Karpas-422 (cell line): ENCODE results near the gene STEAP4. TPM values are rescaled to one million over a fixed set of nuclear protein-coding genes. Genes with fewer than 3 reads are reported as not detected.

ENCODE experiments used
- DNase-seq: peaks from one replicate; pipeline ENCODE4 v3.0.0-alpha.2; 2015
- H2AFZ ChIP-seq: fragments of 200-600 bp; sonication (generic); 2 replicates; pipeline ENCODE4 v1.6.1; 2014; ENCODE audit warnings: antibody characterized with exemption, low read length, mixed read lengths
- H3K27ac ChIP-seq: fragments of 200-600 bp; sonication (generic); 2 replicates; pipeline ENCODE4 v1.5.1; 2014; ENCODE audit warnings: mild to moderate bottlenecking, low read length, moderate library complexity
- H3K27me3 ChIP-seq: fragments of 200-600 bp; sonication (generic); 2 replicates; pipeline ENCODE4 v1.6.1; 2014; ENCODE audit warnings: low read length, mixed read lengths
- H3K36me3 ChIP-seq: fragments of 200-600 bp; sonication (generic); 2 replicates; pipeline ENCODE4 v1.6.1; 2014; ENCODE audit warnings: low read length, mixed read lengths; ENCODE audit not compliant: insufficient read depth
- H3K4me1 ChIP-seq: fragments of 200-600 bp; sonication (generic); 2 replicates; pipeline ENCODE4 v1.6.1; 2014; ENCODE audit warnings: mild to moderate bottlenecking, low read length, mixed read lengths
- H3K4me2 ChIP-seq: fragments of 200-600 bp; sonication (generic); 2 replicates; pipeline ENCODE4 v1.6.1; 2014; ENCODE audit warnings: low read length, low read depth, mild to moderate bottlenecking; ENCODE audit not compliant: poor library complexity, severe bottlenecking
- H3K4me3 ChIP-seq: fragments of 200-600 bp; sonication (generic); 2 replicates; pipeline ENCODE4 v1.5.1; 2014; ENCODE audit warnings: mild to moderate bottlenecking, antibody characterized with exemption, low read length, mixed read lengths
- H3K79me2 ChIP-seq: fragments of 200-600 bp; sonication (generic); 2 replicates; pipeline ENCODE4 v1.6.1; 2014; ENCODE audit warnings: mild to moderate bottlenecking, low read length, mixed read lengths
- H3K9ac ChIP-seq: fragments of 200-600 bp; sonication (generic); 2 replicates; pipeline ENCODE4 v1.6.0; 2014; ENCODE audit warnings: low read length
- H3K9me2 ChIP-seq: fragments of 200-600 bp; sonication (generic), shearing (Covaris generic); replicated peaks from 2 replicates; pipeline ENCODE4 v1.6.0; 2014; ENCODE audit warnings: mild to moderate bottlenecking, low read length, moderate library complexity; ENCODE audit not compliant: insufficient read depth
- H3K9me3 ChIP-seq: fragments of 300-700, 200-600 bp; sonication (generic); 2 replicates; pipeline ENCODE4 v1.6.1; 2014; ENCODE audit warnings: low read length, mixed read lengths
- H4K20me1 ChIP-seq: fragments of 200-600 bp; sonication (generic); 2 replicates; pipeline ENCODE4 v1.6.1; 2014; ENCODE audit warnings: mild to moderate bottlenecking, antibody characterized with exemption, low read length, low read depth; ENCODE audit not compliant: insufficient read depth
- total RNA-seq: library from RNA; depleted of rRNA; stranded (reverse); fragments of >200 nt; shearing (Covaris generic); gene quantifications from 2 replicates; pipeline ENCODE4 v1.2.3, GENCODE V29; 2014; ENCODE audit warnings: low replicate concordance

The STEAP4 gene
- total RNA-seq, 1 experiment from 2014 or later: not detected

DNA sequence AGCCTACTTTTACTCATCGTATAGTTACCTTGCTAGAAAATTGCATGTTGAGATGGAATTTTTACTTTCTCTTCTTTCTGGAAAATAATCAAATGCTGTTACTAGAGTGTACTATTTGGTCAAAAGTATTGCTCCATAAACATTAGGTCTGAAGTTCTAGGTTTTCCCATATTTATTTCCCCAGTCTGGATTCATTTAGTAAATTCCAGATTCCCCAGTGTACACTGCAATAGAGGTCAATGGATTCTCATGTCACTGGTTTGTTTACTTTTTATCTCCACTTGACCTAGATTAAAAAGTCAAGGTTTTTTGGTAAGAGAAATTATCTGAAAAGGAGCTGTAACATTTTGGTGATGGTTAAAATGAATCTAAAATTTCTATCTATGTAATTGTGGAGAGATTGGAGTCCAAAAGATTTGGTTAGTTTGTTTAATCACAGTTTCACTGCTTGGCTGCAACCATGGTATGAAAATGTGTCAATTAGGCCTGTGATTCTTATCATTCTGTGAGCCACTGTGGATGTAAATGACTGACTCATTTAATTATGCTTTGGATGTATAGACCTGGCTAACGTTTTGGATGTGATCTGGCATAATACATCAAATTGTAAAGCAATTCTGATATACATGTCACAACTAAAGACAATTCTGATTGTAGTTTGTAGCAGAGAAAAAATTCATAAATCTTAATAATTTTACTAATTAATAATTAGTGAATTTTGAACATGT lies 32.7 kb upstream of the STEAP4 start:
- Histone ChIP-seq H4K20me1 (no peaks in the 10 kb centered on the region), H3K9me3 (no peaks in the 10 kb centered on the region), H3K27ac (no peak overlapping the region), H3K4me3 (no peak overlapping the region), H3K79me2 (no peaks in the 10 kb centered on the region), H3K9me2 (no peaks in the 10 kb centered on the region), H3K4me2 (no peak overlapping the region), H3K36me3 (no peaks in the 10 kb centered on the region), H3K27me3 (no peaks in the 10 kb centered on the region), H3K4me1 (no peaks in the 10 kb centered on the region), H2AFZ (no peak overlapping the region), H3K9ac (no peak overlapping the region)
- DNase-seq: no peak

DNA sequence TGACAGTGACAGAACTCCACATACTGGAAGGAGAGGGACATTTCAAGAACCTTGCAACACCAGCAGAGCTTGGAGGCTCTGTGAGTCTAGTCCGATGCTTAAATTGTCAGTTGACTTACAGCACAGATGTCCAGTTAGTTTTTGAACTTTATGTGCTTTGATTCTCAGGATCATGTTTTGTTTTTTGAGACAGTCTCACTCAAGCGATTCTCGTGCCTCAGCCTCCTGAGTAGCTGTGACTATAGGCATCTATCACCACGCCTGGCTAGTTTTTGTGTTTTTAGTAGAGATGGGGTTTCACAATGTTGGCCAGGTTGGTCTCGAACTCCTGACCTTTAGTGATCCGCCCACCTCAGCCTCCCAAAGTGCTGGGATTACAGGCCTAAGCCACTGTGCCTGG lies 31.8 kb upstream of the STEAP4 start:
- H3K9me2 ChIP-seq: no peaks in the 10 kb centered on the region
- no peak for DNase-seq
- no peaks in the 10 kb centered on the region for H4K20me1 ChIP-seq
- H3K4me2 ChIP-seq: no peak overlapping the region
- H3K27ac ChIP-seq: no peak overlapping the region
- no peak overlapping the region for H3K4me3 ChIP-seq
- H3K4me1 ChIP-seq: no peaks in the 10 kb centered on the region
- H3K9me3 ChIP-seq: no peaks in the 10 kb centered on the region
- H3K36me3 ChIP-seq: no peaks in the 10 kb centered on the region
- H2AFZ ChIP-seq: no peak overlapping the region
- no peaks in the 10 kb centered on the region for H3K79me2 ChIP-seq
- H3K27me3 ChIP-seq: no peaks in the 10 kb centered on the region
- H3K9ac ChIP-seq: no peak overlapping the region

DNA sequence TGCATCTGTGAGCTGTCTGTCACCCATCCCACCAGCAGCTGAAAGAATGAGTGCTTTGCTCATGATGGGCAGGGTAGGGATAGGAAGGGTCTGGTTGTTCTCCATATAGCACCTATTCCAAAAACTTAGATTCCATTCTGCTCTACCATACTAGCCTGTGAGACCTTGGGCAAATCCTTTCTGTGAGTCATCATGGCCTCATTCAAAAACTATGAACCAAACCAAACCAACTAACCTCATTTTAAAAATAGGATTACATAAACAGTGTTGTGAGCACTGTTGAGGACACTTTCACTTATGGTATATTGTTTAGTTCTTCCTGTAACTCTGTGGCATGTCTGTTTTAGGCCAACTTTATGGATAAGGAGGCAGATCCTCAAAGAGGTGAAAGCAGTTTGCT lies 30.9 kb upstream of the STEAP4 start:
- no peak overlapping the region for H3K4me3 ChIP-seq
- no peak overlapping the region for H3K9ac ChIP-seq
- H3K79me2 ChIP-seq: no peaks in the 10 kb centered on the region
- no peaks in the 10 kb centered on the region for H4K20me1 ChIP-seq
- H3K4me2 ChIP-seq: no peak overlapping the region
- H3K9me3 ChIP-seq: no peaks in the 10 kb centered on the region
- no peaks in the 10 kb centered on the region for H3K27me3 ChIP-seq
- no peak overlapping the region for H2AFZ ChIP-seq
- DNase-seq: no peak
- no peak overlapping the region for H3K27ac ChIP-seq
- H3K36me3 ChIP-seq: no peaks in the 10 kb centered on the region
- no peaks in the 10 kb centered on the region for H3K9me2 ChIP-seq
- no peaks in the 10 kb centered on the region for H3K4me1 ChIP-seq

GRCh38 chr7:88331322-88331721 lies 24.6 kb upstream of the STEAP4 start:
- Histone ChIP-seq H3K9ac (no peak overlapping the region), H3K4me3 (no peak overlapping the region), H2AFZ (no peak overlapping the region), H3K4me2 (no peak overlapping the region), H3K79me2 (no peaks in the 10 kb centered on the region), H3K9me3 (no peaks in the 10 kb centered on the region), H3K27ac (no peak overlapping the region), H3K27me3 (no peaks in the 10 kb centered on the region), H3K36me3 (no peaks in the 10 kb centered on the region), H4K20me1 (no peaks in the 10 kb centered on the region), H3K4me1 (no peaks in the 10 kb centered on the region), H3K9me2 (no peaks in the 10 kb centered on the region)
- DNase-seq: no peak

- Histone ChIP-seq H3K9me2 (no peaks in the 10 kb centered on the region), H3K36me3 (no peaks in the 10 kb centered on the region), H3K9me3 (no peaks in the 10 kb centered on the region), H3K4me1 (no peaks in the 10 kb centered on the region), H3K4me2 (no peak overlapping the region), H3K9ac (no peak overlapping the region), H3K27ac (no peak overlapping the region), H3K27me3 (no peaks in the 10 kb centered on the region), H4K20me1 (no peaks in the 10 kb centered on the region), H3K4me3 (no peak overlapping the region), H3K79me2 (no peaks in the 10 kb centered on the region), H2AFZ (no peak overlapping the region)
- DNase-seq: no peak
Measured at GRCh38 chr7:88329532-88330463, 23.1 kb upstream of the STEAP4 start.

DNA sequence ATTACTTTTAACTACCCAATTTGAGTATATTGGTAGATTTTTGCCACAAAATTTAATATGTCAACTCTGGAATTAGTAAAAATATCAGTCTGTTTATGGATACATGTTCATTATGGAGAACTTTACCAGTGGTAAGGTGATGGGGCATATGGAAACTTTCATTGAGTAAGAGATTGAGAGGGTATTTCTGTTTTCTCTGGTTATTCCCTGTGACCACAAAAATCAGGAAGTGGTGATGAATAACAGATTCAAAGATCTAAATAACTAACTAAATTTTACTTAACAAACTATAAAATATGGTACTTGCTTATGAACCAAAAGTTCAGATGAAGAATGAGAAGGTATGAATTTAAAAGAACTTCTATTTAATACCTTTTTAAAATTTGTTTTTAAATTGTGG lies 22.1 kb upstream of the STEAP4 start:
- Histone ChIP-seq H3K36me3 (no peaks in the 10 kb centered on the region), H3K9me2 (no peaks in the 10 kb centered on the region), H3K9ac (no peak overlapping the region), H2AFZ (no peak overlapping the region), H4K20me1 (no peaks in the 10 kb centered on the region), H3K79me2 (no peaks in the 10 kb centered on the region), H3K27me3 (no peaks in the 10 kb centered on the region), H3K9me3 (no peaks in the 10 kb centered on the region), H3K4me2 (no peak overlapping the region), H3K27ac (no peak overlapping the region), H3K4me3 (no peak overlapping the region), H3K4me1 (no peaks in the 10 kb centered on the region)
- no peak for DNase-seq

- no peaks in the 10 kb centered on the region for H3K4me1 ChIP-seq
- no peak overlapping the region for H3K9ac ChIP-seq
- H3K9me3 ChIP-seq: no peaks in the 10 kb centered on the region
- H3K4me2 ChIP-seq: no peak overlapping the region
- H3K9me2 ChIP-seq: no peaks in the 10 kb centered on the region
- no peak for DNase-seq
- H4K20me1 ChIP-seq: no peaks in the 10 kb centered on the region
- H3K4me3 ChIP-seq: no peak overlapping the region
- no peak overlapping the region for H3K27ac ChIP-seq
- H3K36me3 ChIP-seq: no peaks in the 10 kb centered on the region
- H3K79me2 ChIP-seq: no peaks in the 10 kb centered on the region
- no peaks in the 10 kb centered on the region for H3K27me3 ChIP-seq
- H2AFZ ChIP-seq: no peak overlapping the region
Measured at GRCh38 chr7:88324699-88325098, 18.0 kb upstream of the STEAP4 start.

- H3K9me2 ChIP-seq: no peaks in the 10 kb centered on the region
- no peak overlapping the region for H2AFZ ChIP-seq
- no peak for DNase-seq
- H4K20me1 ChIP-seq: no peaks in the 10 kb centered on the region
- no peaks in the 10 kb centered on the region for H3K36me3 ChIP-seq
- no peaks in the 10 kb centered on the region for H3K9me3 ChIP-seq
- no peaks in the 10 kb centered on the region for H3K4me1 ChIP-seq
- no peak overlapping the region for H3K4me3 ChIP-seq
- no peak overlapping the region for H3K27ac ChIP-seq
- H3K9ac ChIP-seq: no peak overlapping the region
- H3K27me3 ChIP-seq: no peaks in the 10 kb centered on the region
- no peak overlapping the region for H3K4me2 ChIP-seq
- H3K79me2 ChIP-seq: no peaks in the 10 kb centered on the region
Measured at GRCh38 chr7:88322151-88322550, 15.5 kb upstream of the STEAP4 start.
